HFF-Myc (cell line): ENCODE measurements around the gene LRRC49.

Experiments
- DNase-seq: peaks from one replicate; pipeline ENCODE4 v3.0.0-alpha.2; 2011; ENCODE audit warnings: low read depth; ENCODE audit errors: extremely low read depth
- H3K4me3 ChIP-seq: replicated peaks from 2 replicates; pipeline ENCODE4 v1.5.1; 2011; ENCODE audit warnings: low read depth, mild to moderate bottlenecking, control low read depth, low read length
- CTCF ChIP-seq: IDR thresholded peaks from 2 replicates; pipeline ENCODE4 v1.5.1; 2012; ENCODE audit warnings: mild to moderate bottlenecking, low read depth, low read length, control low read depth; ENCODE audit errors: missing control alignments

Gene LRRC49

DNA sequence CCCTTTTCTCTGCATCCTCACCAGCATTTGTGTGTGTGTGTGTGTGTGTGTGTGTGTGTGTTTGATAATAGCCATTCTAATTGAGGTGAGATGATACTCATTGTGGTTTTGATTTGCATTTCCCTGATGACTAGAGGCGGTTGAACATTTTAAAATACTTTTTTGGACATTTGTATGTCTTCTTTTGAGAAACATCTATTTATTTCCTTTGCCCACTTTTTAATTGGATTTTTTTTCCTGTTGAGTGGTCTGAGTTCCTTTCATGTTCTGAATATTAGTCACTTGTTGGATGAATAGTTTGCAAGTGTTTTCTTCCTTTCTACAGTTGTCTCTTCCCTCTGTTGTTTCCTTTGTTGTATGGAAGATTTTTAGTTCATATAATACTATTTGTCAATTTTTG lies 168.4 kb downstream of the LRRC49 start:
- no peak for DNase-seq
- TF ChIP-seq CTCF = no peak
- no peak overlapping the region for H3K4me3 ChIP-seq

GRCh38 chr15:71066983-71067382 lies 174.4 kb downstream of the LRRC49 start:
- no peak for TF ChIP-seq CTCF
- H3K4me3 ChIP-seq = no peak overlapping the region
- no peak for DNase-seq

- H3K4me3 ChIP-seq = no peak overlapping the region
- DNase-seq = no peak
- no peak for TF ChIP-seq CTCF
Observed at GRCh38 chr15:71069693-71070092, 177.1 kb downstream of the LRRC49 start.

DNA sequence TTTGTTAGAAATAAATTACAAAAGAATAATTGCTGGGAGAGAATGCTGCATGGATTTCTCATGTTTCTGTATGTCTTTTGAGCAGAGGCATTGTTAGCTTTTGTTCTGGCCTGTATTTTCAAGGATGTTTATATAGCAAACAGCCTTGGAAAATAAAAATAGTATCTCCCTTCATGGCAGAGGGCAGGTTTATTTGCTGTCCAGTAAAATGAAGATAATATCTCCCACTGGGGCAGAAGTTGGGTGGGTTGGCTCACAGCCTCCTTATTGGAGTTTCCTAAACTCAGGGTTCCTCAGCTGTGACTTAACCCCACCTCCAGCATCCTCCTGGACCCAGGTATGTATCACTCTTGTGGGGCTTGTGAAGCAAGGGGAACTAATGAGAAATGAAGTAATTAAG lies 178.9 kb downstream of the LRRC49 start:
- TF ChIP-seq CTCF = no peak
- DNase-seq = no peak
- no peak overlapping the region for H3K4me3 ChIP-seq

- H3K4me3 ChIP-seq = no peak overlapping the region
Observed at GRCh38 chr15:71072423-71072822, 179.8 kb downstream of the LRRC49 start.

GRCh38 chr15:71078506-71079207 lies 186.0 kb downstream of the LRRC49 start:
- H3K4me3 ChIP-seq = no peak overlapping the region
- no peak for TF ChIP-seq CTCF
- DNase-seq = no peak

More at GRCh38 chr15:71072423-71072822, 179.8 kb downstream of the LRRC49 start:
- TF ChIP-seq CTCF = no peak
- no peak for DNase-seq
